ENCODE data around the gene SLC36A1. TPM values are rescaled to one million over a fixed set of nuclear protein-coding genes. Genes with fewer than 3 reads are reported as not detected.

SLC36A1 gene
- total RNA-seq, 1 experiment from 2014 or later: 15.0 TPM

DNA sequence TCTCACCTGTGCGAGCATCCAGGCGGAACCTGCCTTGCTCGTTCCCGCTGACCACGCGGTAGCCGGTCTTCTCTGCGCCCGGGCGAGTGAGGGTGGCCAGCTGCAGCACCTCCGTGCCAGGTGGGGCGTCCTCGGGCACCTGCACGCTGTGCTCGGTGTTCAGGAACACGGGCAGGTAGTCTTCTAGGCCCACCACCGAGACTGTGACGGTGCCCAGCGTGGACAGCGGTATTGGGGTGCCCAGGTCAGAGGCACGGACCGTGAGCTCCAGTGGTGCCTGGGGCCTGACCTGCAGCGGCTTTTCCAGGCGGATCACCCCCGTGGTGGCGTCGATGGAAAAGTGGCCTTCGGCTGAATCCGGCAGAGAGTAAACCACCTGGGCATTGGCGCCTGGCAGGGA, 84.2 kb downstream of the SLC36A1 start:
- H3K4me1 Mint-ChIP-seq: peaks cover 4 to 5% of the 10 kb centered on the region in 2 experiments; a peak in 3 of 4 replicates
- no peak overlapping the region for H3K14ac ChIP-seq (ENCODE audit: insufficient read depth, low read length)
- H2BK15ac ChIP-seq (ENCODE audit: low read depth, low read length): no peak overlapping the region
- H3K27me3 ChIP-seq (ENCODE audit: insufficient read depth, low read length): no peaks in the 10 kb centered on the region
- no peak overlapping the region for H3K27ac Mint-ChIP-seq
- H3T11ph ChIP-seq (ENCODE audit: low read length): no peak overlapping the region
- H4K5ac ChIP-seq (ENCODE audit: insufficient read length, low read depth, low read length): no peak overlapping the region
- peaks cover 2% of the 10 kb centered on the region for H3K23me2 ChIP-seq (ENCODE audit: insufficient read length, low read depth, low read length, poor library complexity, severe bottlenecking)
- H4K91ac ChIP-seq (ENCODE audit: insufficient read length, low read depth, low read length): no peak overlapping the region
- H2AFZ ChIP-seq (ENCODE audit: low read length): no peak overlapping the region
- no peaks in the 10 kb centered on the region for H3K9me3 Mint-ChIP-seq
- H3K9ac ChIP-seq (ENCODE audit: extremely low read depth, insufficient read length, low read length): no peak overlapping the region
- no peaks in the 10 kb centered on the region for H3K79me1 ChIP-seq (ENCODE audit: insufficient read depth, low read depth, low read length, poor library complexity, severe bottlenecking)
- no peak overlapping the region for H3K23ac ChIP-seq (ENCODE audit: insufficient read length, low read depth, low read length)
- no CpG with 5 or more reads among the region's 30 CpGs for WGBS (ENCODE audit: extremely low coverage, insufficient read length, low lambda C conversion rate)
- H2AK5ac ChIP-seq (ENCODE audit: insufficient read length, low read length): no peak overlapping the region
- no peaks in the 10 kb centered on the region for H3K9me3 ChIP-seq (ENCODE audit: control insufficient read depth, low read depth, low read length)
- H3K27ac ChIP-seq (ENCODE audit: insufficient read length, low read depth, low read length): no peak overlapping the region
- H3K27me3 Mint-ChIP-seq (ENCODE audit: low read depth): peaks cover 3% of the 10 kb centered on the region
- no peak overlapping the region for H3K4ac ChIP-seq (ENCODE audit: low read depth, low read length)
- H2BK120ac ChIP-seq (ENCODE audit: low read depth, low read length, poor library complexity, severe bottlenecking): no peak overlapping the region
- H3K18ac ChIP-seq (ENCODE audit: insufficient read length, low read depth, low read length): no peak overlapping the region
- H2BK5ac ChIP-seq (ENCODE audit: insufficient read length, low read length): no peak overlapping the region
- no peaks in the 10 kb centered on the region for H3K4me1 ChIP-seq (ENCODE audit: insufficient read depth, low read length)
- no peak overlapping the region for H4K8ac ChIP-seq (replicated peaks; ENCODE audit: insufficient read length, low read depth, low read length)
- H2BK12ac ChIP-seq (ENCODE audit: insufficient read length, low read depth, low read length): no peak overlapping the region
- DNase-seq: no peak
- H2BK20ac ChIP-seq (ENCODE audit: low read depth, low read length, poor library complexity, severe bottlenecking): no peak overlapping the region
- TF ChIP-seq, protein P1, sequence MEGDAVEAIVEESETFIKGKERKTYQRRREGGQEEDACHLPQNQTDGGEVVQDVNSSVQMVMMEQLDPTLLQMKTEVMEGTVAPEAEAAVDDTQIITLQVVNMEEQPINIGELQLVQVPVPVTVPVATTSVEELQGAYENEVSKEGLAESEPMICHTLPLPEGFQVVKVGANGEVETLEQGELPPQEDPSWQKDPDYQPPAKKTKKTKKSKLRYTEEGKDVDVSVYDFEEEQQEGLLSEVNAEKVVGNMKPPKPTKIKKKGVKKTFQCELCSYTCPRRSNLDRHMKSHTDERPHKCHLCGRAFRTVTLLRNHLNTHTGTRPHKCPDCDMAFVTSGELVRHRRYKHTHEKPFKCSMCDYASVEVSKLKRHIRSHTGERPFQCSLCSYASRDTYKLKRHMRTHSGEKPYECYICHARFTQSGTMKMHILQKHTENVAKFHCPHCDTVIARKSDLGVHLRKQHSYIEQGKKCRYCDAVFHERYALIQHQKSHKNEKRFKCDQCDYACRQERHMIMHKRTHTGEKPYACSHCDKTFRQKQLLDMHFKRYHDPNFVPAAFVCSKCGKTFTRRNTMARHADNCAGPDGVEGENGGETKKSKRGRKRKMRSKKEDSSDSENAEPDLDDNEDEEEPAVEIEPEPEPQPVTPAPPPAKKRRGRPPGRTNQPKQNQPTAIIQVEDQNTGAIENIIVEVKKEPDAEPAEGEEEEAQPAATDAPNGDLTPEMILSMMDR (conservative IDR thresholded peaks at IDR 0.05): no peak
- H3K4me3 Mint-ChIP-seq: no peak overlapping the region
- no peaks in the 10 kb centered on the region for H4K20me1 ChIP-seq (ENCODE audit: control insufficient read depth, insufficient read depth, insufficient read length)
- H3K36me3 Mint-ChIP-seq (ENCODE audit: insufficient read depth in 1 of 3, low read depth in 3 of 3): no peaks in the 10 kb centered on the region
- no peaks in the 10 kb centered on the region for H3K79me2 ChIP-seq (ENCODE audit: insufficient read depth, low read length)
- H3K4me2 ChIP-seq (ENCODE audit: insufficient read depth, insufficient read length, low read length): no peak overlapping the region
- no peak overlapping the region for H3K56ac ChIP-seq (ENCODE audit: insufficient read length, low read depth, low read length)

Measured in H9 (cell line).